Neural crest cell (in vitro differentiated cells): Measurements from ENCODE around the gene NAGPA. TPM values are rescaled to one million over a fixed set of nuclear protein-coding genes. Genes with fewer than 3 reads are reported as not detected.

Experiments
- DNase-seq: peaks from one replicate; pipeline ENCODE4 v3.0.0; 2021; ENCODE audit warnings: low read depth, mixed read lengths, low spot score
- H3K27ac Mint-ChIP-seq: one replicate; pipeline ENCODE4 v1.8.0; 2021; ENCODE audit warnings: mild to moderate bottlenecking, mixed read lengths; ENCODE audit not compliant: unreplicated experiment
- H3K27me3 Mint-ChIP-seq: 2 replicates; pipeline ENCODE4 v1.8.0; 2021; ENCODE audit warnings: low read depth, mild to moderate bottlenecking, mixed read lengths
- H3K36me3 Mint-ChIP-seq: 2 replicates; pipeline ENCODE4 v1.8.0; 2021; ENCODE audit warnings: low read depth, mild to moderate bottlenecking, mixed read lengths
- H3K4me1 Mint-ChIP-seq: 2 replicates; pipeline ENCODE4 v1.8.0; 2021; ENCODE audit warnings: mixed read lengths
- H3K4me3 Mint-ChIP-seq: one replicate; pipeline ENCODE4 v1.8.0; 2021; ENCODE audit warnings: mild to moderate bottlenecking, mixed read lengths
- H3K9me3 Mint-ChIP-seq: 2 replicates; pipeline ENCODE4 v1.8.0; 2021; ENCODE audit warnings: mixed read lengths
- total RNA-seq: library from RNA; stranded (reverse); gene quantifications from 2 replicates; pipeline ENCODE4 v1.2.1, GENCODE V29; 2021
- TF ChIP-seq, protein P1 (sequence below): fragments of 200-600 bp; sonication (generic); conservative IDR thresholded peaks from 2 replicates; pipeline ENCODE4 v1.5.0; 2021; ENCODE audit warnings: antibody characterized with exemption, mild to moderate bottlenecking

The NAGPA gene
- total RNA-seq, 1 donor from 2014 or later, result 15.3 TPM

GRCh38 chr16:5016967-5017677 is 16.6 kb downstream of the NAGPA start:
- no peak overlapping the region for H3K4me3 Mint-ChIP-seq
- no peak overlapping the region for H3K27ac Mint-ChIP-seq
- no peak for DNase-seq
- H3K9me3 Mint-ChIP-seq, result no peaks in the 10 kb centered on the region
- no peaks in the 10 kb centered on the region for H3K36me3 Mint-ChIP-seq
- H3K27me3 Mint-ChIP-seq, result no peaks in the 10 kb centered on the region
- TF ChIP-seq, protein P1, sequence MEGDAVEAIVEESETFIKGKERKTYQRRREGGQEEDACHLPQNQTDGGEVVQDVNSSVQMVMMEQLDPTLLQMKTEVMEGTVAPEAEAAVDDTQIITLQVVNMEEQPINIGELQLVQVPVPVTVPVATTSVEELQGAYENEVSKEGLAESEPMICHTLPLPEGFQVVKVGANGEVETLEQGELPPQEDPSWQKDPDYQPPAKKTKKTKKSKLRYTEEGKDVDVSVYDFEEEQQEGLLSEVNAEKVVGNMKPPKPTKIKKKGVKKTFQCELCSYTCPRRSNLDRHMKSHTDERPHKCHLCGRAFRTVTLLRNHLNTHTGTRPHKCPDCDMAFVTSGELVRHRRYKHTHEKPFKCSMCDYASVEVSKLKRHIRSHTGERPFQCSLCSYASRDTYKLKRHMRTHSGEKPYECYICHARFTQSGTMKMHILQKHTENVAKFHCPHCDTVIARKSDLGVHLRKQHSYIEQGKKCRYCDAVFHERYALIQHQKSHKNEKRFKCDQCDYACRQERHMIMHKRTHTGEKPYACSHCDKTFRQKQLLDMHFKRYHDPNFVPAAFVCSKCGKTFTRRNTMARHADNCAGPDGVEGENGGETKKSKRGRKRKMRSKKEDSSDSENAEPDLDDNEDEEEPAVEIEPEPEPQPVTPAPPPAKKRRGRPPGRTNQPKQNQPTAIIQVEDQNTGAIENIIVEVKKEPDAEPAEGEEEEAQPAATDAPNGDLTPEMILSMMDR, result no peak
- H3K4me1 Mint-ChIP-seq, result no peaks in the 10 kb centered on the region

- TF ChIP-seq, protein P1, result no peak
- Mint-ChIP-seq H3K27me3 (peaks cover 5% of the 10 kb centered on the region), H3K27ac (no peak overlapping the region), H3K4me1 (no peaks in the 10 kb centered on the region), H3K9me3 (no peaks in the 10 kb centered on the region), H3K4me3 (no peak overlapping the region), H3K36me3 (no peaks in the 10 kb centered on the region)
- DNase-seq, result no peak
These were observed 17.8 kb downstream of the NAGPA start for GRCh38 chr16:5015887-5016286.

DNA sequence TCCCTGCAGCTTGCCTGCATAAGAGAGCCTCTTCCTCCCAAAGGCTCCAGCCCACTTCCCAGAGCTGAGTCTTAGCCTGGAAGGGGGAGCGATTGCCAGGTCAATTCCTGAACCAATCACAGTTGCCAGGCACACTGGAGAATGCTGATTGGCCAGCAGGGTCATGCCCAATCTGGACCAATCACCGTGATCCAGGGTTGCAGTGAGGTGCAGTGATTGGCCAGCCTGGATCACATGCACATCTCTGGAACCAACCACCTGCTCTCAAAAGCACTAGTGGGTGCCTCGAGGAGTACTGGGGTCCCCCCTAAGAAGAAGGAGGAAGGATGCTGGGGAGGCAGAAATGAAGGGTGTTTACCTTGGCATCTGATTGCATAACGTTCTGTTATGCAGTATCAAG is 18.4 kb downstream of the NAGPA start:
- H3K27ac Mint-ChIP-seq, result no peak overlapping the region
- no peaks in the 10 kb centered on the region for H3K4me1 Mint-ChIP-seq

DNA sequence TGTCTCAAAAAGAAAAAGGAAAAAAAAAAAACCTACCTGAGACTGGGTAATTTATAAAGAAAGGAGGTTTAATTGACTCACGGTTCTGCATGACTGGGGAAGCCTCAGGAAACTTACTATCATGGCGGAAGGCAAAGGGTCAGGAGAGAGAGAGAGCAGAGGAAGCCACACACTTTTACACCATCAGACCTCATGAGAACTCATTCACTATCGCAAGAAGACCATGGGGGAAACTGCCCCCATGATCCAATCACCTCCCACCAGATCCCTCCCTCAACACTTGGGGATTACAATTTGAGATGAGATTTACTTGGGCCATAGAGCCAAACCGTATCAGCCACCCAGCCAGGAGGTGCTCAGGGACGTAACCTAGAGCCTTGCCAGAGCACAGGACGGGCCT is 20.8 kb downstream of the NAGPA start:
- Mint-ChIP-seq H3K27ac (no peak overlapping the region), H3K4me1 (no peaks in the 10 kb centered on the region), H3K27me3 (peaks cover 17% of the 10 kb centered on the region), H3K4me3 (no peak overlapping the region), H3K36me3 (no peaks in the 10 kb centered on the region), H3K9me3 (no peaks in the 10 kb centered on the region)
- DNase-seq, result no peak
- TF ChIP-seq, protein P1, result no peak

More for the DNA sequence above, 18.4 kb downstream of the NAGPA start:
- H3K9me3 Mint-ChIP-seq, result no peaks in the 10 kb centered on the region
- H3K36me3 Mint-ChIP-seq, result no peaks in the 10 kb centered on the region
- peaks cover 8% of the 10 kb centered on the region for H3K27me3 Mint-ChIP-seq
- DNase-seq, result no peak
- no peak overlapping the region for H3K4me3 Mint-ChIP-seq
- TF ChIP-seq, protein P1, result no peak

DNA sequence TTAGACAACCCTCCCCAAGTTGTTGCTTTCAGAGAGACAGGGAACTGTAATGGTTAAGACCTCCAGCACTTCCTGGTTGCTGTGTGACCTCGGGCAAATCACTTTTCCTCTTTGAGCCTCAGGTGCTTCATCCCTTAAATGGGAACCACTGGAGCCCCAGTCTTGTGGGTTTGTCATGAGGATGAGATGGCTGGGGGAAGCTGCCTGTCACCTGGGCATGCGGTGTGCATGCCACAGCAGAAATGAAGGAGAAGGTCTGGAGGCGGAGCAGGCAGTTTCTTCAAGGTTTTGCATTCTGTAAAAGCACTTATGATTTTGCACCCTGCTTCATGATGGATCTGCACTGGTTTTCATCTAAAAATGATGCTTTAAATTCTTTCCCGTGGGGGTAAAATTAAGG is 22.1 kb downstream of the NAGPA start:
- DNase-seq, result no peak
- Mint-ChIP-seq H3K9me3 (no peaks in the 10 kb centered on the region), H3K27ac (no peak overlapping the region), H3K4me3 (no peak overlapping the region), H3K4me1 (no peaks in the 10 kb centered on the region), H3K36me3 (no peaks in the 10 kb centered on the region), H3K27me3 (peaks cover 17% of the 10 kb centered on the region)
- TF ChIP-seq, protein P1, result no peak
